ENCODE data around the gene SLC7A7. TPM values are rescaled to one million over a fixed set of nuclear protein-coding genes. Genes with fewer than 3 reads are reported as not detected.

Gene SLC7A7
- total RNA-seq, 1 experiment from 2014 or later = 8.7 TPM

DNA sequence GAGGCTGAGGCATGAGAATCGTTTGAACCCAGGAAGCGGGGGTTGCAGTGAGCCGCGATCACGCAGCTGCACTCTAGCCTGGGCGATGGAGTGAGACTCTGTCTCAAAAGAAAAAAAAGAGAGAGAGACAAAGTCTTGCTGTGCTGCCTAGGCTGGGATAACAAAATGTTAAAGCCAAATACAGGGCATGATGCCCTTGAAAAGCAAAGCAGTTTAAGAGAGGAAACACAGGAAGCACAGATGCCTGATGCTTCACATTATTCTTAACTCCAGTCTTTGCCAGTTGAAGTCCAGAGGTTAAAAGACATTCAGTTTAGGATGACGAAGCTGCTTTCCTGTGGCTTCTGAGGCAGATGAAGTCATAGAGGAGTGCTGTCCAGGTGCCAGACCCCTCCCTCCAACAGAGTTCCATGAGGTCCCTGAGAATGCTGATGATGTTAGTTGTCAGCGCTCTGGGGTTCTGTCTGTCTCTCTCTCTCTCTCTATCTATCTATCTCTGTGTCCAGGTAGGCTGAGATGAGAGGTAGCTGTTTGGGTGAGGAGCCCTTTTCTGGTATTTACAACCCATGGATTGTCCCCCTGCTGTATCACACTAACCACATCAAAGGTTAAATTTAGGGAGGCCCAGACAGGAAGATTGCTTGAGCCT is 9.6 kb upstream of the SLC7A7 start:
- Mint-ChIP-seq H3K27ac (ENCODE audit: unreplicated experiment) (no peak overlapping the region), H3K36me3 (ENCODE audit: insufficient read depth, unreplicated experiment) (peaks cover 33% of the 10 kb centered on the region), H3K27me3 (ENCODE audit: unreplicated experiment) (no peaks in the 10 kb centered on the region), H3K4me3 (ENCODE audit: low read depth, unreplicated experiment) (no peak overlapping the region), H3K9me3 (ENCODE audit: low read depth, unreplicated experiment) (no peaks in the 10 kb centered on the region), H3K4me1 (ENCODE audit: low read depth, unreplicated experiment) (peaks cover 34% of the 10 kb centered on the region)
- DNase-seq = peak; percentile 30
- no TSS peak for BruUV-seq (replicated peaks)
- TF ChIP-seq, protein P1, sequence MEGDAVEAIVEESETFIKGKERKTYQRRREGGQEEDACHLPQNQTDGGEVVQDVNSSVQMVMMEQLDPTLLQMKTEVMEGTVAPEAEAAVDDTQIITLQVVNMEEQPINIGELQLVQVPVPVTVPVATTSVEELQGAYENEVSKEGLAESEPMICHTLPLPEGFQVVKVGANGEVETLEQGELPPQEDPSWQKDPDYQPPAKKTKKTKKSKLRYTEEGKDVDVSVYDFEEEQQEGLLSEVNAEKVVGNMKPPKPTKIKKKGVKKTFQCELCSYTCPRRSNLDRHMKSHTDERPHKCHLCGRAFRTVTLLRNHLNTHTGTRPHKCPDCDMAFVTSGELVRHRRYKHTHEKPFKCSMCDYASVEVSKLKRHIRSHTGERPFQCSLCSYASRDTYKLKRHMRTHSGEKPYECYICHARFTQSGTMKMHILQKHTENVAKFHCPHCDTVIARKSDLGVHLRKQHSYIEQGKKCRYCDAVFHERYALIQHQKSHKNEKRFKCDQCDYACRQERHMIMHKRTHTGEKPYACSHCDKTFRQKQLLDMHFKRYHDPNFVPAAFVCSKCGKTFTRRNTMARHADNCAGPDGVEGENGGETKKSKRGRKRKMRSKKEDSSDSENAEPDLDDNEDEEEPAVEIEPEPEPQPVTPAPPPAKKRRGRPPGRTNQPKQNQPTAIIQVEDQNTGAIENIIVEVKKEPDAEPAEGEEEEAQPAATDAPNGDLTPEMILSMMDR (IDR thresholded peaks at IDR 0.05; ENCODE audit: unreplicated experiment) = no peak
- intact Hi-C loops (cut with micrococcal nuclease; ENCODE audit: unreplicated experiment) = no loop called here
- CTCF ChIA-PET = interaction anchor here (0.6 to 1.5 kb wide), 6 partner anchors 12 to 1279 kb away, joined by 3 to 7 read pairs (median 4); no protein-coding TSS in a partner anchor

DNA sequence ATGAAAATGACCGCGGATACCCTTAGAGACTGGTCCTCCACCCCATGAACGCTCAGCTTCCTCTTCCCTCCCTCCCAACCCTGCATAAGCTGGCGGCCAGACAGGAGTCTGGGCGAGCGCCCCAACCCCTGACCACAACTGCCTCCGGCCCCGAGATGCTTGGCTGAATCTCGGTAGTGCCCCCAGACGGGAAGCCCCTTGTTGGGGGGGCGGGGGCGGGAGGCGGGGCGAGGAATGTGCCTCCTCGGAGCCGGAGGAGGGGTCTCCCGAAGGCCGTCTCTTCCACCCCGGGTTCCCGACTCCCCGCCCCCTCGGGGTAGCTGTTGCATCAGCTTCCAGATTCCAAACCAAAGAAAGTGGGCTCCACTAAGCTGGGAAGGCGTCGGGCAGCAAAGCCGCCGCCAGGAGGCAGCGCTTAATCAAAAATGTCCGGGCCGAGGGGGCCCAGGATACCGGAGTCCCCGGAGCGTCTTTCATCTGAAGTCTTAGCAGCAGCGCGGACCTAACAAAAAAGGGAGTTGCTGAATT is 7.4 kb upstream of the SLC7A7 start:
- peak; percentile 87 for DNase-seq
- Mint-ChIP-seq H3K4me3 (ENCODE audit: low read depth, unreplicated experiment) (peak overlapping the region; percentile 71), H3K9me3 (ENCODE audit: low read depth, unreplicated experiment) (no peaks in the 10 kb centered on the region), H3K27ac (ENCODE audit: unreplicated experiment) (peak overlapping the region; percentile 94), H3K4me1 (ENCODE audit: low read depth, unreplicated experiment) (peaks cover 54% of the 10 kb centered on the region), H3K36me3 (ENCODE audit: insufficient read depth, unreplicated experiment) (peaks cover 31% of the 10 kb centered on the region), H3K27me3 (ENCODE audit: unreplicated experiment) (no peaks in the 10 kb centered on the region)
- CTCF ChIA-PET = interaction anchor here (0.5 to 2.1 kb wide), 25 partner anchors 10 to 432 kb away, joined by 3 to 46 read pairs (median 4); partner anchors contain the start of genes DAD1, LRP10, MMP14 and OR6J1
- no TSS peak for BruUV-seq (replicated peaks)
- intact Hi-C loops (cut with micrococcal nuclease; ENCODE audit: unreplicated experiment) = loop anchor here (1.0 to 2.0 kb wide), 3 partner anchors 31 to 78 kb away; no protein-coding TSS in a partner anchor
- TF ChIP-seq, protein P1 (IDR thresholded peaks at IDR 0.05; ENCODE audit: unreplicated experiment) = peak; percentile 66

DNA sequence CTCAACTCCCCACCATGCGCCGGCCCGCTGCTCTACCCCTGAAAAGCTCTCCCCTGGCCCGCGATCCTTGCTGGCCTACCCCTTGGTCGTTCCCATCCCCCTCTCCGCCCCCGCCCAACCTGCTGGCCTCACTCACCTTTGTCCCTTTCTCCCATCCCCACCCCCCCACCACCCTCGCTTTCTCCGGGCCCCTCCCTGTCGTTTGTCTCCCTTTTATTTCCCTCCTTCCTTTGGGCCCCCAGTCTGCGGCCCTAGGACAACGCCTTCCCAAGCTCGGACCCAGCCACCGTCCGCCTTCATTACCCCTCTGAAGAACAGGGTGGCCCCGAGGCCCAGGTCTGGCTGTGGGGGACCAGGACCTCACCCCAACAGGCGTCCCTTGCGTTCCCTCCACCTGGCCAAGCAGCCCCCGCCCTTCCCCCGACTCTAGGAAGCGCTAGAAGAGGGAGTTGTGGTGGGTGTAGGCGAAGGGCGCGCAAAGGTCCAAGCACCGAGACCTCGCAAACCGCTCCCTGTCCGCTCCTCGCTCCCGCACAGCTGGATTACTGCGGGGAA is 6.9 kb upstream of the SLC7A7 start:
- BruUV-seq (replicated peaks) = TSS peak; percentile 80
- intact Hi-C loops (cut with micrococcal nuclease; ENCODE audit: unreplicated experiment) = loop anchor here (2.0 kb wide), 1 partner anchor 45 kb away; no protein-coding TSS in a partner anchor
- no peaks in the 10 kb centered on the region for H3K27me3 Mint-ChIP-seq (ENCODE audit: unreplicated experiment)
- H3K36me3 Mint-ChIP-seq (ENCODE audit: insufficient read depth, unreplicated experiment) = peaks cover 31% of the 10 kb centered on the region
- DNase-seq = peak; percentile 32
- peaks cover 55% of the 10 kb centered on the region for H3K4me1 Mint-ChIP-seq (ENCODE audit: low read depth, unreplicated experiment)
- no peaks in the 10 kb centered on the region for H3K9me3 Mint-ChIP-seq (ENCODE audit: low read depth, unreplicated experiment)
- H3K4me3 Mint-ChIP-seq (ENCODE audit: low read depth, unreplicated experiment) = peak overlapping the region; percentile 71
- CTCF ChIA-PET = interaction anchor here (0.6 to 2.1 kb wide), 23 partner anchors 8 to 312 kb away, joined by 3 to 46 read pairs (median 4); partner anchors contain the start of genes DAD1, LRP10, MMP14 and OR6J1
- TF ChIP-seq, protein P1 (IDR thresholded peaks at IDR 0.05; ENCODE audit: unreplicated experiment) = no peak
- H3K27ac Mint-ChIP-seq (ENCODE audit: unreplicated experiment) = peak overlapping the region; percentile 94

DNA sequence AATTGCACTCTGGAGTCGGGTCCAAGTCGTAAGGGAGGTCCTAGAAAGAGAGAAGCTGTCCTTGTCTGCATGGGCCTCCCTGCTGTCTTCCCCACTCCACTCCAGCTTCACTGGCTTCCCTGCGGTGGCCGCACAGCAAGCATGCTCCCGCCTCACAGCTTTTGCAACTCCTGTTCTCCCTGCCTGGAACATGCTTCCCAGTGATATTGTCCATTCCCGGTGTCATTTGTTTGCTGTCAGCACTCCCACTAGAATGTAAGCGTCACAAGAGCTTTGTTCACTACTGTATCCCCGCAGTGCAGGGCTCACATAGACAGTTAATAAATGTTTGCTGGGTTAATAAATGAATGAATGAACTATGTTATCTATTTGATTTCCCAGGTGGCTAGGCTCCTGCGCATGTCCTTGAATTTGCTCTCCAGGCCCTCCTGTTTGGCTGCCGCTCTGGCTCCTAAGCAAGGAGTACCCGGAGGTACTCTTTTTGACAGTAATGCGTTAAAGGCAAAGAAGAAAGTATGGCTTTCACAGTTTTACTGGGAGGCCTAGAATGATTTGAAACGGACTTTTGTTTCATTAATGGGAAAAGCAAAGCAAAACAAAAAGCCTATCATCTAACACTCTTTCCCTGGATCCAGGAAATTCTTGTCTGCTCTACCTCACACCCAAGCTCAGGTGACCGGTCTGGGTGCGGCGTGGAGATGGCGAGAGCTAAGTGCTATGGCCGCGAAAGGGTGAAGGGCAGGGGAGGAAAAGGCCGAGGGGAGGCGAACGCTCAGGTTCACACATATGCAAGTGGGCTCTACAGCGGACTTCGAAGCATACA is 6.2 kb upstream of the SLC7A7 start:
- peak; percentile 67 for DNase-seq
- Mint-ChIP-seq H3K4me1 (ENCODE audit: low read depth, unreplicated experiment) (peaks cover 55% of the 10 kb centered on the region), H3K9me3 (ENCODE audit: low read depth, unreplicated experiment) (no peaks in the 10 kb centered on the region), H3K27ac (ENCODE audit: unreplicated experiment) (peak overlapping the region; percentile 94), H3K27me3 (ENCODE audit: unreplicated experiment) (no peaks in the 10 kb centered on the region), H3K36me3 (ENCODE audit: insufficient read depth, unreplicated experiment) (peaks cover 31% of the 10 kb centered on the region), H3K4me3 (ENCODE audit: low read depth, unreplicated experiment) (peak overlapping the region; percentile 71)
- BruUV-seq (replicated peaks) = no TSS peak
- CTCF ChIA-PET = interaction anchor here (1.0 to 1.3 kb wide), 10 partner anchors 9 to 265 kb away, joined by 3 to 6 read pairs (median 4); partner anchors contain the start of gene LRP10
- TF ChIP-seq, protein P1 (IDR thresholded peaks at IDR 0.05; ENCODE audit: unreplicated experiment) = no peak
- intact Hi-C loops (cut with micrococcal nuclease; ENCODE audit: unreplicated experiment) = loop anchor here (2.0 kb wide), 1 partner anchor 45 kb away; no protein-coding TSS in a partner anchor
